Measurements from ENCODE around the gene APOBEC3H. TPM values are rescaled to one million over a fixed set of nuclear protein-coding genes. Genes with fewer than 3 reads are reported as not detected.

Gene APOBEC3H
- total RNA-seq, 1 donor = 0.45 TPM

DNA sequence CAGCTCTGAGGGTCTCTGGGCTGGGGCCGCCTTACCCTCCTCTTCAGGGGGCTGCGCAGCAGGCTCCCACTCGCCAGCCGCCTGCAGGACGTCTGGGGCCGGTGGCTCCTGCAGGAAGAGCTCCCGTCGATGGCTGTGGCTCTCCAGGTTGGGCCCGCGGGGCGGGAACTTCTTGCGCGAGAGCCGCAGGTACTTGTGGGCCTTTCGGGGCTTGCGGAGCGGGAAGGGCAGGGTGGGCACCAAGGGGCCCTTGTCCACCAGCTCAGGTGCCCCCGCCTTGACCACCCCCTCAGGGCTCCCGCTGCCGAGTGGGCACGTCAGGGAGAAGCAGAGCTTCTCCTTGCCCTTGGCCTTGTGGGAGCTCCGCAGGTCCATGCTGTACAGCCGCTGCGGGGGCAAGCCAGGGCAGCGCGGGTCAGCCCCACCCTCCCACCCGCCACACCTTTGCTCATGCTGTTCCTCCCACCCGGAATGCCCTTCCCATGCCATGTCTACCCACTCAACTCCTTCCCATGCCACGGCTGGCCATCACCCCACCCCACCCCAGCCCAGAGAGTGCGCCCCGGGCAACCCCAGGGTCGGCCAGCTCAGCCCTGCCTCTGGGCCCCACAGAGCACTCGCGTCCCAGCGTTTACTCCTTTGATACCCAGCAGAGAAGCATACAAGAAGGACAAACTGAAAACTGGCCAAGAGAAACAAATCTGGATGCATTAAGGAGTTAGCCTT is 37.5 kb downstream of the APOBEC3H start:
- DNase-seq (ENCODE audit: low read depth) = no peak
- TF ChIP-seq, protein P1, sequence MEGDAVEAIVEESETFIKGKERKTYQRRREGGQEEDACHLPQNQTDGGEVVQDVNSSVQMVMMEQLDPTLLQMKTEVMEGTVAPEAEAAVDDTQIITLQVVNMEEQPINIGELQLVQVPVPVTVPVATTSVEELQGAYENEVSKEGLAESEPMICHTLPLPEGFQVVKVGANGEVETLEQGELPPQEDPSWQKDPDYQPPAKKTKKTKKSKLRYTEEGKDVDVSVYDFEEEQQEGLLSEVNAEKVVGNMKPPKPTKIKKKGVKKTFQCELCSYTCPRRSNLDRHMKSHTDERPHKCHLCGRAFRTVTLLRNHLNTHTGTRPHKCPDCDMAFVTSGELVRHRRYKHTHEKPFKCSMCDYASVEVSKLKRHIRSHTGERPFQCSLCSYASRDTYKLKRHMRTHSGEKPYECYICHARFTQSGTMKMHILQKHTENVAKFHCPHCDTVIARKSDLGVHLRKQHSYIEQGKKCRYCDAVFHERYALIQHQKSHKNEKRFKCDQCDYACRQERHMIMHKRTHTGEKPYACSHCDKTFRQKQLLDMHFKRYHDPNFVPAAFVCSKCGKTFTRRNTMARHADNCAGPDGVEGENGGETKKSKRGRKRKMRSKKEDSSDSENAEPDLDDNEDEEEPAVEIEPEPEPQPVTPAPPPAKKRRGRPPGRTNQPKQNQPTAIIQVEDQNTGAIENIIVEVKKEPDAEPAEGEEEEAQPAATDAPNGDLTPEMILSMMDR (IDR thresholded peaks at IDR 0.05; ENCODE audit: insufficient read depth, low read length) = no peak
- H3K4me3 ChIP-seq (ENCODE audit: low read depth, low read length) = no peak overlapping the region

DNA sequence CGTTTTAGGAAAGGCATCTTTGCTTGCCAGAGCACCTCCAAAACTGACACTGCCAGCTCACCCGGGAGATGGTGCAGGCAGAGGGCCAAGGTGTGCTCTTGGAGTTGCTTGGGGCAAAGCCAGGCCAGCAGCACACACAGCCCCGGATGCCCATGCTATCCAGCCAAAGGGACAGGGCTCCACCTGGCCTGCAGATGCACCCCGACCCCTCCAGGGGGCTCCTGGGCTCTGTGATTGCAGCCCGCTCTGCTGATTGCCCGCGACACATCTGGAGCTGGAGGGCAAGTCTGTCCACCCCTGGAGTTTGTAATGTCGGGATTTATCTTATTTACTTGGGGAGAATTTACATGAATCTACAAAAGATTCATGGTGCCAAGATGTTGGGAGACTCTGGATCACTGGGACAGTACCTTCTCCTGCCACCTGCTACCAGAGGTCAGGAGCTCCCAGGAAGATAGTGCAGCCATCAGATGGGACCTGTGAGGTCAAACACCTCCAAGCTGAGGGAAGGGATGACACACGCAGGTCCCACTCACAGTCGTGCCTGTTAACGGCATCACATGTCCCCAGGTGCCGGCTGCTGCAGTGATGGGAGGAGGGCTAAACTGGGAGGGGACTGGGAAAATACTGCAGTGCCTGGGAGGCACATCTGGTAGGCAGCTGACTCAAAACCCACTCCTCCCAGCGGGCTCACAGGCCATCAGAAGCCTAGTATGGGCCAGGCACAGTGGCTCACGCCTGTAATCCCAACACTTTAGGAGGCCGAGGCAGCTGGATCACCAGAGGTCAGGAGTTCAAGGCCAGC is 38.2 kb downstream of the APOBEC3H start:
- TF ChIP-seq, protein P1 (IDR thresholded peaks at IDR 0.05; ENCODE audit: insufficient read depth, low read length) = peak; percentile 56
- no peak overlapping the region for H3K4me3 ChIP-seq (ENCODE audit: low read depth, low read length)
- DNase-seq (ENCODE audit: low read depth) = no peak

DNA sequence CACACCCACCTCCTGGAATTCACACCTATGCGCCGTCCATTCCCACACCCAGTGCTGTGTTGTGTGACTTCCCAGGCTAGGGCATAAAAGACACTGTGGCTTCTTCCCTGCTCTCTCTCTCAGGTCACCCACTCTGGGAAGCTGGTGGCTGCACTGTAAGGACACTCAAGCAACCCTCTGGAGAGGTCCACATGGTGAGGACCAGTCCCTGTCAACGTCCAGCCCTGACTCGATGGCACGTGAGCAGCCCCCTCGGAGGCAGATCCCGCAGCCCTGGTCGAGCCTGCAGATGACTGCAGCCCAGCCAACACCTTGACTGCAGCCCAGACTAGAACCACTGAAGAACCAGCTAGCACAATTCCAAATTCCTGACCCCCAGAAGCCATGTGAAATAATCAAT is 39.3 kb downstream of the APOBEC3H start:
- TF ChIP-seq, protein P1 (IDR thresholded peaks at IDR 0.05; ENCODE audit: insufficient read depth, low read length) = no peak
- DNase-seq (ENCODE audit: low read depth) = no peak
- H3K4me3 ChIP-seq (ENCODE audit: low read depth, low read length) = no peak overlapping the region

DNA sequence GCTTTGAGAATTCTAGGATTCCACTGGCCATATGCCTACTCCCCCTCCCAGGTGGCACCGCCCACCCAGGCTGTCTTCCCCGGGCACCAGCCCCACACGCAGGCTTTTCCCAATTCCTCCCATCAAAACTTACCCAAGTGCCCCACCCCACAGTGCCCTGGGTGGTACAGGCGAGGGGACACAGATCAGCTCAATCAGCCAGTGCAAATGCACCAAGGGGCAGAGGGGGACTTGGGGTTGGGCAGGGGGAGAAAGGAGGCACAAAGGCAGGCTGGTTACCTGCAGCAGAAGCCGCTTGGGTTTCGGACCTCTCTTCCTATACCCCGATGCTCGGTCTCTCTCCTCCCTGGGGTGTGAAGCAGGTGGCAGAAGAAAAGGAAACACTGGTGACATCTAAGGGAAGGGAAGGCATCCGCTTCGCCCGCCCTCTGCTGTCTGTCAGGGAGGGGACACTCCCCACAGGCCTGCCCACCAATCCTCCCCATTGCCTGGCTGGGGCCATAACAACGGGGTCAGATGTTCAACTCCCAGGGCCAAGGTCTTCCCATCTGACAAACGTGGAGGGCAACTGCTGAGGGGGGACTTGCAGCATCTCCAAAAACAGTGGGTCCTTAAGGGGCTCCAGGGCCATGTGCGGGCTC is 41.4 kb downstream of the APOBEC3H start:
- TF ChIP-seq, protein P1 (IDR thresholded peaks at IDR 0.05; ENCODE audit: insufficient read depth, low read length) = no peak
- H3K4me3 ChIP-seq (ENCODE audit: low read depth, low read length) = no peak overlapping the region
- DNase-seq (ENCODE audit: low read depth) = no peak

DNA sequence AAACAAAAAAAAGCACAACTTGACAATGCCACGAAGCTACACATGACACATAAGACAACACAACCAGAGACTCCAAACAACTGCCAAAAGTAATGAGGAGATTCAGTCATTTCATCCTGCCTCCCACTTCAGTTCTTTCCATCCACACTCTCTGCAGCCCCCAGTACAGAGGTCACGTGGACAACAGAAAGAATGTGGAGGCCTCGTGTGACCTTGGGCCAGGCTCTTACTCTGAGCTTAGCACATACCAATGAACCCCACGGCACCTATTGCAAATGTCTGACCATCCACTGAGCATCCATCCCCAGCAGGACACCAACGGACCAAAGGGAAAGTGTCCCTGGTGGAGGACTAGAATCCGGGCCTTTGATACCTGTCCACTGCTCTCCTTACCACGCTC is 42.9 kb downstream of the APOBEC3H start:
- H3K4me3 ChIP-seq (ENCODE audit: low read depth, low read length) = no peak overlapping the region
- TF ChIP-seq, protein P1 (IDR thresholded peaks at IDR 0.05; ENCODE audit: insufficient read depth, low read length) = no peak
- no peak for DNase-seq (ENCODE audit: low read depth)

DNA sequence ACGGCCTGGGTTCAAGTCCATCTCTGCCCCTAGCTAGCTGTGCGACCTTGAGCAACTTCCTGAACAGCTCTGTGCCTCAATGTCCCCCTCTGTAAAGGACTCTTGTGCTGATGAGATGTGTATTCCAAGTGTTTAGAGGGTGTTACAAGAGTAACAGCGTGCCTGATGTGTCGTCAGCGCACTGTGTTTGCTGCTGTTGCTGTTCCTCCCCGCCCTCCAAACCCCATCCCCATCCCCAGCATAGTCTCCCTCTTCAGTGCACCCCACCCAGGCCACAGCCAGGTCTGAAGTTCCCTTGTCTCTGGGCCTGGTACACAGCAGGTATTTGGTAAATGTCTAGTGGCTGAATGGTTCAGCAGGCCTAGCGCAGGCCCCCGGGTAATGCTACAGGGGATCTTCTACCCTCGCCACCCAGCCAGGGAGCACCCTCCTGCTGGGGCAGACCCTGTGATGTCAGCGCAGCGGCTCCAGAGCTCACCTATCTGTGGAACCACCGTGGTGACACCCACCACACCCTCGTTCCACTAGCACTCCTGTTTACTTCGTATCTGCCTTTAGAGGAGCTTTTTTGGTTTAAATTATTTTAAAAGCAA is 45.1 kb downstream of the APOBEC3H start:
- TF ChIP-seq, protein P1 (IDR thresholded peaks at IDR 0.05; ENCODE audit: insufficient read depth, low read length) = no peak
- no peak overlapping the region for H3K4me3 ChIP-seq (ENCODE audit: low read depth, low read length)
- no peak for DNase-seq (ENCODE audit: low read depth)

Data from fibroblast of the aortic adventitia (primary cell).